ENCODE measurements around the gene MDFIC.
"Not testable (repeated sequence)": the region's sequence is repeated elsewhere in the genome, so short reads cannot be mapped to it uniquely, and the experiment has no call there.

The MDFIC gene, protein sequence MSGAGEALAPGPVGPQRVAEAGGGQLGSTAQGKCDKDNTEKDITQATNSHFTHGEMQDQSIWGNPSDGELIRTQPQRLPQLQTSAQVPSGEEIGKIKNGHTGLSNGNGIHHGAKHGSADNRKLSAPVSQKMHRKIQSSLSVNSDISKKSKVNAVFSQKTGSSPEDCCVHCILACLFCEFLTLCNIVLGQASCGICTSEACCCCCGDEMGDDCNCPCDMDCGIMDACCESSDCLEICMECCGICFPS

DNA sequence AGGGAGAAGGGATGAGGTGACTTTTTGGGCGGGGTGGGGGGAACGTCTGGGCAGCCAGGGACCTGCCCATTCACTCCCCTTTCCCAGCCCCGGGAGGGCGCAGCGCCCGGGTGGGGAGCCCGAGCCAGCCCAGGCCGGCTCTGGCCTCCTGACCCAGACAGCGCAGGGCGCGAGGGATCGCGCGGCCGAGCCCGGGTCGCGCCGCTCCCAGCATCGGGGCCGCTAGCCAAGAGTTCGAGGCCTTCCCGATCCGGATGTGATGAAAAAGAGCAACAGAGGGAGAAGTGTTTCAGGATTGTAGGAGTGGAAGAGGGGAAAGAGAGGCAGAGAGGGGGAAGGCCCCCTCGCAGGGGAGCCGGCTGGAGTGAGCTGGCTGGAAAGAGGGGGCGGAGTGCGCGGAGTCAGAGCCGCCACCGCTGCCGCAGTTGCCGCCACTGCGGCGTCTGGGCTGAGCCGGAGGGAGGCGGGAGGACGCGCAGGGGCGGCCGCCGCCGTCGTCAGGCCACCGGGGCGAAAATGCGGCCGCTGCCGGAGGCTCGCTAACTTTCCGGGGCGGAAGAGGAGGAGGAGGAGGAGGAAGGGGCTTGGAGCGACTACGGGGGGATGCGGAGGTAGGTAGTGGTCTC is at the start of gene MDFIC:
TSS of gene MDFIC (plus strand) at position 69 of the 626 bp plus-strand sequence. CDS start 940 bp downstream, outside the sequence.
- DNase-seq, result no peak

DNA sequence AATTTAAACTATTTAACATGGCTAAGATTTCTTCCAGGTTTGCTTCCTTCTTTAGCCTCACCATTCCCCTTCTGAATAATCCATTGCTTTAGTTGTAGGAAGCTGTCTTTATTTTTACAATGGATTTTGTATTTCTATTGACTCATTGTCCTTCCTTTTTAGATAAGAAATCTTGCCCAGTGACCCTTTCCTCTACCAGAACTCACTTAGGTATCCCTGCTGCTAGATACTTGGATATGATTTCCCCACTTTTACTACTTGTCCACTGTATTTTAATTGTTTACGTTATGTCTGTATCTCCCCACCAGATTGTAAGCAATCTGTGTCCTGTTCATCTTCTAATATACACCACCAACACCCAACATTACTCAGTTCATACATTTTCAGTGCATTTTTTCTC is 47.7 kb upstream of the MDFIC start:
- DNase-seq, result no peak

DNA sequence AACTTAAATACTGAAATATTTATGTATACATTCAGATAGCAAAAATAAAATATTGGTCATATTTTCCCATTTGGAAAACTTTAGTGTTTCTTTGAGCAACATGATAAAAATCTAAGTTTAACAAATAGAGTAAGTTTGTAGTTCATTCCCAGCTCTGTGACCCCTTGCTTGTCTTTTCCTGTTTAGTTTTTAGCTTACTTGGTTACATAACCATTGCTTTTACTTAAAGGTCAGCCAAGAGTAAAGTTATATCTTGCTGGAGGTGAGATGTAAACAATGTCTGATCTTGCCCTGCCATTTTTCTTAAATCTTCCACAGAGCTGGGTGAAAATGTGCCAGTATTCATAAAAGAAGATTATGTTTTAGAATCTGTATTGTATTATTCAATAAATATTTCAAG is 46.7 kb upstream of the MDFIC start:
- no peak for DNase-seq

DNA sequence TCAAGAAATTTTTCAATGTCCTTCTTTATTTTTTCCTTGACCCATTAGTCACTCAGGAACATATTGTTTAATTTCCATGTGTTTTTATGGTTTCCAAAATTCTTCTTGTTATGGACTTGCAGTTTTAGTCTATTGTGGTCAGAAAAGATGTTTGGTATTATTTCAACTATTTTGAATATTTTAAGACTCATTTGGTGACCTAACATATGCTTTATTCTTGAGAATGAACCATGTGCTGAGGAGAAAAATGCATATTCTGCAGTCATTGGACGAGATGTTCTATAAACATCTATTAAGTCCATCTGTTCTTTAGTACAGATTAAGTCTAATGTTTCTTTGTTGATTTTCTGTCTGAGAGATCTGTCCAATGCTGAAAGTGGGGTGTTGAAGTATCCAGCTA is 42.3 kb upstream of the MDFIC start:
- DNase-seq, result no peak

DNA sequence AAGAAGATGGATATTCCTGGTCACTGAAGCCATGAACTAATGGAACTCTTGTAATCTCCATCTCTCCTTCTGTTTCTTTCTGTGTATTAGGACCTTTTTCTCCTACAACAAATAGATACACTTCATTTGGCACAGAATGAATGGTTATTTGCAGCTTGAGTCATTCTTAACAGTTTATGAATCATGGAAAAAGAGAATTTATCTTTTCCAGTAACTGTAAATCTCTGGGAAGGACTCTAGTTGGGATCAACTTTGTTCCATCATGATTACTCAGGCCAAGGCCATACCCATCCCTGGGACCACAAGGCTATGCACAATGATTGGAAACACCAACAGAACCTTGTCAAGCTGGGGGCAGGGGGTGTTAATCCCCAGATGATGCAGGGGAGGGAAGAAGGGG is 36.1 kb upstream of the MDFIC start:
- DNase-seq, result no peak

DNA sequence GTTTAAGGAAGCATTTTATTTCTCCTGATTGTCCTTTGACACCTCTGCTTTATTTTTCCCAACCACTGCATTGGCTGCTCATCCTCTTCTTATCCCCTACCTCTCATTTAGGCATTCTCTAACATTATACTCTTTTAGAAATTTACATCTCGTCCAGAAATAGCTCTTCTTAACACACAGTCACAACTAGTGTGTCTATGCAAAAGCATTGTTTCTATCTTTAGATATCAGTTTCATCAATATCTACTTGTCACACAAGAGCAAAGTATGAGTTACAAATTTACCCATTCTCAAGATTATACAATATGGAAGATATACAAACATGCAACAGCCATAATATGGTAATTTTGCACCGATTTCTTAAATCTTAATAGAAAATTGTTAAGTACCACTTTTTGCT is 35.7 kb upstream of the MDFIC start:
- DNase-seq, result no peak

DNA sequence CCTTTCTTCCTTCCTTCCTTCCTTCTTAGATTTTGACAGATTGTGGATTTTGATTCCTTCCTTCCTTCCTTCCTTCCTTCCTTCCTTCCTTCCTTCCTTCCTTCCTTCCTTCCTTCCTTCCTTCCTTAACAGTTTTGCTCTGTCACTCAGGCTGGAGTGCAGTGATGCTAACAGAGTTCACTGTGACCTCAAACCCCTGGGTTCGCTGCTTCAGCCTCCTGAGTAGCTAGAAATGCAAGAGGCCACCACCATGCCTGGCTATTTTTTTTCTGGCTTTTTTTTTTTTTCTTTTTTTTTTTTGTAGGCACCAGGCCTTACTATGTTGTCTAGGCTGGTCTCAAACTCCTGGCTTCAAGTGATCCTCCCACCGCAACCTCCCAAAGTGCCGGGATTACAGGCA is 32.8 kb upstream of the MDFIC start:
- not testable (repeated sequence) for DNase-seq

DNA sequence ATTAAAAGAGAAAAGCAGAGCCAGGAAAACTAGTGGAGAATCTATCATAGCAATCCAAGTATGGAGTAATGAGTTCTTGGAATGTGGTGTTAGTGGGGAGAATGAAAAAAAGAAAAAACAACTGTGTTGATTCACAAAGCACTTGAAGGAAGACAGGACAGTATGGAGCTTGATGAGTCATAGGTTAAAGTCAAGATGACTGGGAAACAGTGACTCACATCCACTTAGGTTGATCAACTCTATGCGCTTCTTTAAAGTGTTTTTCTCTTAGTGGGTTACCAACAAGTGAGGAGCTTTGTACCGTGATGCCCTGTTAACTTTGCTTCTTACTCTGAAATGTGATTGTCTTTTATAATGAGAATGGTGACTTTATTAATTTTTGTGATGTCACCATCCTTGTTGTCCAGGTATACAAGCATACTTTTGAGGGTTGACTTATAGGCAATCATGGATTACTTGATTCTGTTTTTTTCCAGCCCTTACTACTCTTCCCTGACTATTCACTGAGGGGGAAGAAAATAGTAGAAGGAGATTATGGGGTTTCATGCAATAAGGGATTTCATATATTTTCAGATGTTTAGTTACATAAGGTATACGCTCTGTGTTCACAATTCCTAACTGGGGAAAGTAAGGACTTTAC is 32.1 kb upstream of the MDFIC start:
- no peak for DNase-seq

DNA sequence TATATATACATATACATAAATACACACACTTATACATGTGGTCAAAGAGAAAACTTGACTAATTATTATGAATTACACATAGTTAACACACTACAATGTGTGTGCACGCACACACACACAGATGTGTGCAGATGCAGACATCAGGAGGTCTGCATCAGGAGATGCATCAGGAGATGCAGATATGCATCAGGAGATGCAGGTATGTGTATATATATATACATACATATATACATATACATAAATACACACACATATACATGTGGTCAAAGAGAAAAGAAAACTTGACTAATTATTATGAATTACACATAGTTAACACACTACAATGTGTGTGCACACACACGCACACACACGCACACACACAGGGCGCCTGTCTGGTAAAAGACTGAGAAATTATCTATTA is 31.3 kb upstream of the MDFIC start:
- no peak for DNase-seq

DNA sequence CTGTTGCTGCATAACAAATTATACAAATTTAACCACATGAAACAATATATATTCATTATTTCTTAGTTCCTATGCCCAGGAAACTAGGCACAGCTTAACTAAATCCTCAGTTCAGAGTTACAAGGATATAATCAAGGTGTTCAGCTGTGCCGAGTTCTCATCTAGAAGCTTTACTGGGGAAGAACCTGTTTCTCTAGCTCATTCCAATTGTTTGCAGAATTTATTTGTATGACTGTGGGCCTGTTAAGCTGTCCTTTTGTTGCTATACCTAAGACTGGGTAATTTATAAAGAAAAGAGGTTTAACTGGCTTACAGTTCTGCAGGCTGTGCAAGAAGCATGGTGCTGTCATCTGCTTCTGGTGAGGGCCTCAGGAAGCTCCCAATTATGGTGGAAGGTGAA is 21.8 kb upstream of the MDFIC start:
- no peak for DNase-seq

DNA sequence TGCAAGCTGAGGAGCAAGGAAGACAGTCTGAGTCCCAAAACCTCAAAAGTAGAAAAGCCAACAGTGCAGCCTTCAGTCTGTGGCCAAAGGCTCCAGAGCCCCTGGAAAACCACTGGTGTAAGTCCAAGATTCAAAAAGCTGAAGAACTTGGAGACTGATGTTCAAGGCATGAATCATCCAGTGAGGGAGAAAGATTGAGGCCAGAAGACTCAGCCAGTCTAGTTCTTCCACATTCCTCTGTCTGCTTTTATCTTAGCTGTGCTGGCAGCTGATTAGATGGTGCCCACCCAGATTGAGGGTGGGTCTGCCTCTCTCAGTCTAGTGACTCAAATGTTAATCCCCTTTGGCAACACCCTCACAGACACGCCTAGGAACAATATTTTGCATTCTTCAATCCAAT is 20.1 kb upstream of the MDFIC start:
- no peak for DNase-seq

DNA sequence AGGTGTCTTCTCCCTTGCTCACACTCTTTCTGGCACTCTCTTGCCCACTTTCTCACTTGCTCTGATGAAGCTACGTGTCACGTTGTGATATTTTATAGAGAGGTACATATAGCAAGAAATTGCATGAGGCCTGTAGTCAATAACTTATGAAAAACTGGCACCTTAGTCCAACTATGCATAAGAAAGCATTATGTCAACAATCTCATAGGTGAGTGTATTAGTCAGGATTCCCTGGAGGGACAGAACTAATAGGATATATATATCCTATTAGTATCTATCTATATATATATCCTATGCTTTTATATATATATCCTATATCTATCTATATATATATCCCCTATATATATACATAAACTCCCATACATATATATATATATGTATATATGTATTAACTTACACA is 18.8 kb upstream of the MDFIC start:
- no peak for DNase-seq

DNA sequence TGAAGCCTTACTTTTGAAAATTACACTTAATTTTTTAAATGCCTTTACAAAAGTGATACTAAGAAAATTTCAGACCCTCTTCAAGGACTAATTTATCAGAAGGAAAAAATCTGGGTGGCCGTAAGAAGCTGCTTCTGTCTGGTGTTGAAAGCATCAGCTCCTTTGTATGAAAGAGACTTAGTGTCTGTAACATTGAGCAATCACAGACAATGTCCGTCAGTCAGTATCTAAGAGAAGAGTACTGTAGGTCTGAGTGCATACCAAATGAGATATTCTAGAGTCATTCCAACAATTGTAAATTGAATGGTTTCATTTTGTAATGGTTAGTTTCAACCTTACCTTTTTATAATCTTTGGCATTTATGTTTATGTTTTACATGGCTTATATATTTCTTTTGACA is 11.1 kb upstream of the MDFIC start:
- no peak for DNase-seq

DNA sequence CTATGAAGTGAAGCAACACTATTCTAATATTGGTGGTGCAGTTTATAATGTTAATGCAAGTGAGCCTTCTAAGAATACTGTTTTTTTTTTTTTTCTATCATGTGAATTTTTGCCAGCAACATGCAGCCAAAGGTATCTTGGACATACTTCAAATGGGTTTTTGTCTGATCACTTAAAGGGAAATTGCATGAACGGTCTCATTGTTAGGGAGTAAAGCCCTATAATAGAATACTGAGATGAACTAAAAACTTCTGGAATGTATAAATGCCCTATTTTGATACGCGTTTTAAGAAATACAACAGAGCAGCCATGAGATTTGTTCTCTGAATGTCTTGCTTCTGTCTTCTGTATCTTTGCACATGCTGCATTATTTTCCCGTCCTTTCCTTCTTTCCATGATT is 10.5 kb upstream of the MDFIC start:
- no peak for DNase-seq

DNA sequence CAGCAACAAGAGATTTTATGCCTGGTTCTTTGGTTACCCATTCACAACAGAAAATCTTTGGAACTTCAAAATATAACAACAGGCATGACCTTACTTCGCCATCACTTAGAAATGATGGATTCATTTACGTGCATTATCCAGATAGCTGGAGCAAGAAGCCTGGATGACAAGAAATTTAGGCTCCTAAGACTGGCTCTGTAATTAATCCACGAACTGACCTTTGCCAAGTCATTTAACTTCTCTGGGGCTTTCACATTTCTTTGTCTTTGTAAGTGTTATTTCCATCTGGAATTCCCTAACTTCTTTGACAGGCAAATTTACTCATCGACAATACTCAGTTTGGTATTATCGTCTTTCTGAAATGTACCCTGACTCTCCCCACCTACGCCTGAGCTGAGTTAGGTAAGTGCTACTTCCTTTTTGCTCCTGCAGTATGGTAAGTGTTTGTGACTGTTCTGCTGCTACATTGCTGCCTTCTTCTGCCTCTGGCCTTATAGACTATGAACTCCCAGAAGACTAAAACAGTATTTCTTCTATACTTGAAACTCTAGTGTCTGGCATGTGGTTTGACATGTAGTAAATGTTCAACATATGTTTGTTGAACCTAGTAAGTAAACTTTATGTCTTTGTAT is 5.5 kb upstream of the MDFIC start:
- no peak for DNase-seq

DNA sequence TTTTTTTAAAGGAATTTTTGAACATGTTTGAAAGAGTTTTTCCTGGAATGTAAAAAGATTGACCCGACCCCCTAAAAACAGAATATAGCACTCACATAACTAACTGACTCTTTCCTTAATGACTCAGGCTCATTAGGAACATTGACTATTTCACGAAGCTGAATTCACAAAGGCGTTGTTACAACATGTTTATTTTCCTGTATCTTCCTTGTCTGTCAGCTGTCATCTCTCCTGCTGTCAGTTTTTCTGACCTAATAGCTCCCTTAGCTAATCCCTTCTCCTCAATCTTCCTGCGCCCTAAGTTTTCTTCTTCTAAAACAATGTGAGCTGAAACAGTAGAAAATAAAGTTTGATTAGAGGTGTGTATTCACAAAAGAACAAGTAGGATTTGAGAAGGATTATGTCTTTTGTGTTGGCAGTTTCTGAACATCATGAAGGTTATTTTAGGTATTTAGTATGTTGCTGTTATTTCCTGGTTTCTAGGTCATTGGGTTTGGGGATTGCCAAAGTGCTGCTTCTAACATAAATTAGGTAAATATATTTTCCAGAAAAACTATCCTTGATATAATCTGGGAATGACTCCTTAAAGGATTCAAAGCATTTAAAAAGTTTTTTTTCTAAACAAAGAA is 4.6 kb upstream of the MDFIC start:
- DNase-seq, result no peak

DNA sequence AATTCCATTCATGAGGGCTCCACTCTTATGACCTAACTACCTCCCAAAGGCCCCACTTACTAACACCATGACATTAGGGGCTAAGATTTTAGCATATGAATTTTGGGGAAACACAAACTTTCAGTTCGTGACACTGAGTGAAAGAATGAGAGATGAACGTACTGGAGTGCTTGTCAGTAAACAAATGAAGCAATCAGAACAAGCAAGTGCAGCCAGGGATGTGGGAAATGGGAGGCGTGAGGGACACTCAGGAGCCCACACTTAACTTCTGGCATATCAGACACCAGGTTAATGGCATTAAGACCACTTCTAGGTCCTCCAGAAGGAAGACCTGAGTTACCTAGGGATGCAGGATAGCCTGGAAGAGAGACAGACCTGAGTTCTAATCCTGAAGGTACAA is 2.3 kb upstream of the MDFIC start:
- DNase-seq, result no peak

DNA sequence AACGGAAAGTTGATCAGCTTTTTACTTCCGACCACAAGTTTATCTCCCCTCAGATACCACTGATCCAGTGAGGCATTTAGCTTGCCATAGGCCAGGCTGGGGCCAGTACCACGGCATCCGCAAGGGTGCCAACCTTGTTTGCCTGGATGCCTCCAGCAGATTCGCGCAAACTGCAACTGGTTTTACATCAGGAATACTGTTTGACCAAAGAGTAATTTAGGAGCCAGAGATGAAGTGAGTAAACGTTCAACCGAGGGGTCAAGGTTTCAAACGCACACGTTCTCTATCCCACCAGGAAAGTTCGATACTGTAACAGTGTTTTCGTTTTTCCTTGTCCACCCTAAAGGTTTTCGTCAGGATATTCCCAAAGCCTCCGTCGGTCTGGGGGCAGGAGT is 266 bp upstream of the MDFIC start:
- no peak for DNase-seq

DNA sequence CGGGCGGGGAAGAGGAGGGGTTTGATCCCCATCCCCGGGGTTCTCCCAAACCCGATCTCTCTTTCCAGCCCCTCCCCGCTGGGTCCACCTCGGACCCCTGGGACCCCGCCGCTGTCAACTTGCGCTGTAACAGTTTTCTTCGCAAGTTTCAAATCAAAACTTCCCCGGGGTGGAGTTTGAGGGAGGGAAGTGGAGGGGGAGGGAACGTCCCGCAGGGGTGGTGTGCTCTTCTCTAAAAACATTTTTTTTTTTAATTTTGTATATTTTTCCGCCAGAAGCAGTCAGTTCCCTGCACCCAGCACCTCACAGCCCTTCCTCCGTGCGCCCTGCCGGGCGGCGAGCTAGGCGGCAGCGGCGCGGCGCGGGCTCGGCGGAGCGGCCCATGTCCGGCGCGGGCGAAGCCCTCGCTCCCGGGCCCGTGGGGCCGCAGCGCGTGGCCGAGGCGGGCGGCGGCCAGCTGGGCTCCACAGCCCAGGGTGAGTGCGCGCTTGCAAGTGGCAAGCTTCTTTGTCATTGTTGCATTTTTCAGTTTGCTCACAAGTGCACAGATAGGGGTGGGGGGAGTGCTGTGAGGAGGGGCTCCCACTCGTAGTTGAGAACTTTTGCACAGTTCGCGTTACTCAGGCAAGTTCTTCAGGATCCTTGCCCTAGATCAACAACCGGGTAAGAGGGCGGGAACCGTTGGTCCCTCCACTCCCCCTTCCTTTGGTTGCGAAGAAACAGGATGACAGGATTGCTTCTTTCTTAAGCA is 933 bp downstream of the MDFIC start:
- no peak for DNase-seq

DNA sequence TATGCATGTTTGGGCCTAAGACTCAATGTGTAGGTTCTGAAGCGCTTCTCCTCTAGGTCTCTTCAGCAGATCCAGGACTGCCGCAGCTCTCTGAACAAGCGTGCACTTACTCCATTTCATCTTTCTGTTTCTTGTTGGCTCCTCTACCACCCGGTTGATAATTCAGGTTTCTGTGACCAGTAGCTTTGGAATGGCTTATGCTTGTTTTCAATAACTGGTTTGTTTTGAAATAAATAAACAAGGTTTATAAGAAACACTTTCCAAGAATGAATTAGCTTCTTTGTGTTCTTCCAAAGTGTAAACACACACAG is 1.5 kb downstream of the MDFIC start:
- no peak for DNase-seq

DNA sequence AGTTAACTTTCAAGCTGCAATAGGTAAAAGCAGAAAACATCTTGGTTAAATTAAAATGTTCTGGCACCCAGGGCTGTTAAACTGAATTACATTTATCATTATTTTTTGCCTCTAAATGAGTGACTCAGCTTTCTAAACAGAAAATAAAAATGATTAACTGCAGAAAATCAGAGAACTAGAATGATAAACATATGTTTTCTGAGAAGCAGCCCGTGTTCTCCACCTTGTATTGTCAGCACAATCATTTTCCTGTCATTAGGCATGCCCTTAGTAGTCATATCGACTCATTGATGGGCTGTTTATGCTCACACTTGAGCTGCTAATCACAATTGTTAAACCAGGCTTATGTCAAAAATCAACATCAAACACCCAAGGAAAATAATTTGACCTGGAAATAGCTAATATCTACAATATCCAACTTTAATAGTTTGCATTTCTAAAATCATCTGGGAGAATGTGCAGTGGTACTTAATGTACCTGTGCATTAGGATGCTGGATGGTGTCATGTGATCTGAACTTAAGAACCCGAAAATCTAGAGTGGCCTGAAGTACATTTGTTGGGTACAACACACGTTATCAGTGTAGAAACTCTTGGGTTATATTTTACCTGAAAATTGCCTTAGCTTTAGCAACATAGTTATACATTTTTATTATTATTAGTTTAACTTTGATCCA is 2.3 kb downstream of the MDFIC start:
- no peak for DNase-seq

DNA sequence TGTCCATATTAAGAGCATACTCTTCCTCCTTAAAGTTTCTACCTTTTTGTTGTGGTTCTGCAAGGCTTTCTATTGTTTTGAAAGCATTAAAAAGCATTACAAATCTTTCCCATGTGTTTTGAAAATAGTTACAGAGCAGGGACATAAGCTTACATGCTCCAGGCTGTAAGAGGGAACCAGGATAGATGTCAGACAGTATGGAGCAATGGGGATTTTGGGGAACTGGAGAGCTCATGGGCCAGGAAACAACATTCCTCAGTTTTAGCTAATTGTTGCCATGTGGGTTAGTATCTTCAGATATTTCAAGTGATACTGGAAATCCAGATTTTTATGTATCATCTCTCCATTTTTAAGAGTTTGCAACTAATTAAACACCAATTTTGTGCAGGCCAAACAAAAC is 3.5 kb downstream of the MDFIC start:
- DNase-seq, result no peak

DNA sequence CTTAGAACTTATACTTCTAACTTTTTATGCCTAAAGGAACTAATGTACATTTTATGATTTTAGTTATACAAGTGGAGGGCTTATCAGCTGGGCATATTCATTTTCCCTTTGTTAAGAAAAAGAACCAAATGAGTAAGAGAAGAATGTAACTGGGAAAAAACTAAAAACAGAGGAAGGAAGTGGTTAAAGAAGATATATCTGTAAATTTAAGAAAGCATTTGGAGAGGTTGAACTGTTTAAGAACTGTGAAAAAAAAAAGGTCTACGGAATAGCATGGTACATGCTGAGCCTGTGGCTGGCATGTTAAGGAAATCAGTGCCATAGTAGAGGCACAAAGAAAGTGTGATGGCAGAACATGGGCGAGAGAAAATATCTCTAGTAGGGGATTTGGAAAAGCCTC is 6.2 kb downstream of the MDFIC start:
- DNase-seq, result no peak

Measured in NCI-H2029 (cell line).